Iris pigment epithelial cell (primary cell): ENCODE measurements around the gene ZBP1.

Source experiments
- DNase-seq: peaks from one replicate; pipeline ENCODE4 v3.0.0-alpha.2; 2011; ENCODE audit warnings: low read depth

Gene ZBP1

DNA sequence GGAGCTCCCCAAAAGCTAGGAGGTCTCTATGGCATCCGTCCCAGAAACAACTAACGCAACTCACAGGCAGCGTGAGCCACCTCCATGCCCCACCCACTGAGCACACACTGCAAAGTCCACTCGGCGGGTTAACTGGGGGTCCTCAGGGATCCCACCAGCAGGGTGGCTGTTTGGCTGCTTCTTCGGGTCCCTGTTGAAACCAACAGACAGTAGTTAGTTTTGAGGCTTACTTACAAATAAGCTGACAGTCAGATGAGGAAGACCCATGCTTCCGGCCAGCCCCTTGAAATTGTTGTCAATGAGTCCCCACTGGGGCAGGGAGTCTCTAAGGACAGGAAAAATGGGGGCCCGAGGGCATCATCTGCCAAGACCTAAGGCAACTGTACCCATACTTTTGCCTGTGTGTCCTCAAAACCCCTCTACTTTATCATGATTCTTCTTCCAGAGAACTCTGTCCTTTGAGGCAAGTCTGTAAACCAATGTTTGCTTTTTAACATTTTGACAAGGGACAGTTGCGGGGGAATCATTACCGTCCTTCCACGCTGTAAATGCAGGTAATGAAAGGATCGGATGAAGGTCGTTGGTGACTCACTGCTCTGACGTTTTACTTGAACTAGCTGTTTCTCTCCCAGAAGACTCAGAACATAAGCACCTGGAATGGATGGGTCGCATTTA is 61.5 kb downstream of the ZBP1 start:
- DNase-seq: no peak

DNA sequence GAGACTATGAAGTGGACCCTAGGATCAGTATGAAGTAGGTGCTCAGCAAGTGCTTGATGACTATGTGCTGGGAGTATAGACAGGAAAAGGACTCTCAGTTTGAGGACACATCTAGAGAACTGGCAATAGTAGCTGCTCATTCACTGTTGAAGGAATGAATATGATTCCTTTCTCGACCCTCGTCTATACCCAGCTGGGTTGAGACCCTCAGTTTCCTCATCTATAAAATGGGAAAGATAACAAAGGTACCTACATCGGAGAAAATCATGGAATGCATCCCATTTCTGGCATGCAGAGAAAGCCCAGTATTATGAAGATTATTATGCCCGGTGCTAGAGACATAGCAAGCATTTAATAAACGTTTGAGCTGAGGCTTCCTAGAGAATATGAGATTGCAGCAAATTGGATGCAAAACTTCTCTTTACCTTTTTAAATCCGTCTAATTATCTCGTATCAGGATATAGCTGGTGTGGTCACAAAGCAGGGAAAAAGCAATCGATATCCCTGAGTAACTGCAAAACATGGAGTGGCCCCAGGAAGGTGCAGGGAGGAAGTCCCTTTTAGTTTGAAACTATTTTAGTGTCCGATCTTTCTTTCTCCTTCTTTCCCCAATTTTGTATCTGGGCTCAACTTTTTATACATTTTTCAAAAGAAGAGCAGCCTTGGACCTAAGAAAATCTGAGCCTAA is 62.2 kb downstream of the ZBP1 start:
- DNase-seq: no peak

DNA sequence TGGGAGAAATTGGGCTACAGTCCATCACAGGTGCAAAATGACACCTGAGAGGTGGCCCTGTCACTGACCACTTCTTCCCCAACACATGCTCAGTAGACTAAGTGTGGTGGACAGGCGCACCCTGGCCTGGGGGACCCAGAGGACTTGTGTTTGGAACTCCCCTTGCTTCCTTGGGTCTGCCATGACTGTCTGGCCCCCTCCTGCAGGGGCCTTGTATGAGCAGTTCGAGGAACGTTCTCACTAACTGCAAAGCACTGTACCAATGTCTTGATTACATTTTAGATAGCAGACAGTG is 63.3 kb downstream of the ZBP1 start:
- DNase-seq: no peak

DNA sequence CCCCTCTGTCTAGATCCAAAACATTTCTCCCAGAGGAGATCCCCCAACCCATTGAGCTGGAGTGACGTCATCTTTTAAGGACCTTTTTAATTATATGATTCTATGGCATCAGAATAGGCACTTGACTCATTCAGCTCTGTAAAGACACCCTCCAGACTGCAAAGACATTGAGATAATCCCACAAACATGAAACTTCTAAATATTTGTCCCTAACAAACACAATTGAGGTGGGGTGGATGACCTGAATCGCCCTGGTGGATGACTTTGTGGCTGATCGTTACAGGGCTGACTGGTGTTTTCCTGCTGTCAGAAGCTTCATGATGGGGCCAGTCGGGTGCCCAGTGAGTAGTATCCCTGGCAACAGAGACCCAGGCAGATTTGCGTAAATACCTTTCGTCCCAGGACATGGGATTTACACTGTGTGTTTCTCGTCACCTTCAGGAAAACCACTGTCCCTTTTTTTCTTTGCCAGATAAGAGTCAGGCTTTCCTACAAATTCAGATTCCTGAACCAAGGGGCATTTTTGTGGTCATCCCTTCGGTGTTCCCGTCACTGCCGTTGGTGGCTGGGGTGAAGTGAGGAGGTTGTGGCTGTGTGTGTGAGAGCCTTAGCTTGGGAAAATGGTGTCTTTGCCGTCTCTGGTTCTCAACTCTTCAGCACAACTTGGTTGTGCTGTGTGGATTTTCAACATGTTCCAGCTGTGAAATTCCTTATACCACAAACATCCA is 64.6 kb downstream of the ZBP1 start:
- no peak for DNase-seq
